D721Med (cell line): ENCODE results near the gene DNASE1.

Source experiments
- DNase-seq: peaks from one replicate; pipeline ENCODE4 v3.0.0; 2011; ENCODE audit warnings: low spot score; ENCODE audit not compliant: insufficient read length
- FAIRE-seq: peaks from 2 replicates; lab custom pipeline; 2011; peaks lifted over from hg19 to GRCh38; lab: Jason Lieb, UNC
- CTCF ChIP-seq: IDR thresholded peaks from 2 replicates; pipeline ENCODE4 v1.5.1; 2012; ENCODE audit warnings: mild to moderate bottlenecking, control low read depth; ENCODE audit not compliant: insufficient read depth; ENCODE audit errors: missing control alignments

The DNASE1 gene

GRCh38 chr16:3659251-3659650, 4.8 kb downstream of the DNASE1 start:
- DNase-seq (no peak), FAIRE-seq (no peak)
- no peak for TF ChIP-seq CTCF

- DNase-seq (no peak), FAIRE-seq (no peak)
- TF ChIP-seq CTCF = no peak
Measured at GRCh38 chr16:3661311-3661710, 6.8 kb downstream of the DNASE1 start.

GRCh38 chr16:3661922-3662321, 7.4 kb downstream of the DNASE1 start:
- FAIRE-seq = no peak
- DNase-seq = no peak
- TF ChIP-seq CTCF = no peak

- no peak for DNase-seq
- TF ChIP-seq CTCF = no peak
- FAIRE-seq = no peak
Measured at GRCh38 chr16:3662601-3663000, 8.1 kb downstream of the DNASE1 start.

- DNase-seq (no peak), FAIRE-seq (no peak)
- no peak for TF ChIP-seq CTCF
Measured at GRCh38 chr16:3664187-3664896, 9.9 kb downstream of the DNASE1 start.

GRCh38 chr16:3665508-3665907, 11.0 kb downstream of the DNASE1 start:
- no peak for FAIRE-seq
- DNase-seq = no peak
- no peak for TF ChIP-seq CTCF

- FAIRE-seq (no peak), DNase-seq (no peak)
- no peak for TF ChIP-seq CTCF
Measured at GRCh38 chr16:3668626-3669025, 14.1 kb downstream of the DNASE1 start.
